Erythroblast (primary cell): Measurements from ENCODE around the gene ATP5PF.
"Not testable (repeated sequence)": the region's sequence is repeated elsewhere in the genome, so short reads cannot be mapped to it uniquely, and the experiment has no call there.

ENCODE experiments used
- DNase-seq, 2 experiments: peaks; one replicate each; lab custom pipeline; 2025; lab: John Stamatoyannopoulos, UW
- GATA1 ChIP-seq: IDR thresholded peaks from 2 replicates; pipeline ENCODE4 v1.6.1; 2011; ENCODE audit warnings: low read depth, mild to moderate bottlenecking, control low read depth, low read length, moderate library complexity
- POLR2A ChIP-seq: IDR thresholded peaks from 2 replicates; pipeline ENCODE4 v1.6.1; 2011; ENCODE audit warnings: mild to moderate bottlenecking, low read length

Gene ATP5PF

DNA sequence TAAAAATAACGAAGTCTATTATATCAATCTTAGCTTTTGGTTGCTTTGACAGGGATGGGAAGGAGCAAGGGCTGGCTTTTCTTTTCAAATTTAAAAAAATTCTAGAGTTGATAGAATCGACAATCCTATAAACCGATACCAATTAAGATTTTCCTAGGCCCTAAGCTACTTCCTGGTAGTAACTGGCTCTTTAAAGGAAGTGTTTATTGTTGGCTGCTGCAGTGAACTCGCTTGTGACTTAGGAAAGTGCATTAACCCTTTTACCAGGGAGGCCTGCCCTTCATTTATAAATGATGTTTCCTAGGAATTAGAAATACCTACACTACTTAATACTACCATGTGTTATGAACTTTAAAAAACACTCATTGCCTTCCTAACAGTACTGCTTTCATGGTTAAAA lies 33.2 kb downstream of the ATP5PF start:
- no peak for DNase-seq
- no peak for TF ChIP-seq GATA1
- no peak for TF ChIP-seq POLR2A

DNA sequence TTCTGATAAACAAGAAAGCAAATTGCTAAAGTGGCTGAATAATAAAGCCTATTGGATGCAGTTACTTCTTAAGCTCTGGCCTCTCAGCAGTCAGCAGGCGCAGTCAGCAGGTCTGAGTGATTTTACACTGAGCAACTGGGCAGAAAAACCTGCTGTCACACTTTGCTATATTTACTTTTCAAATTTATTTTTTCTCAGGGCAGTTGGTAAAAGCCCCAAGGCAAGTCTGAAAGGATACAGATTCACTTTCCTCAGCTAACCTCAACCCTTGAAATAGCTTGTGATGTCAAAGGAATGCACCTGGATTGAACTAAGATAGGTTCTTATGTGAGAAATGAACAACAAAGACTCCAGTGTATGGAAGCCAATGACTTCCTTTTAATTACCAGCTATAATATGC lies 34.0 kb downstream of the ATP5PF start:
- no peak for DNase-seq
- TF ChIP-seq GATA1 (no peak), POLR2A (no peak)

DNA sequence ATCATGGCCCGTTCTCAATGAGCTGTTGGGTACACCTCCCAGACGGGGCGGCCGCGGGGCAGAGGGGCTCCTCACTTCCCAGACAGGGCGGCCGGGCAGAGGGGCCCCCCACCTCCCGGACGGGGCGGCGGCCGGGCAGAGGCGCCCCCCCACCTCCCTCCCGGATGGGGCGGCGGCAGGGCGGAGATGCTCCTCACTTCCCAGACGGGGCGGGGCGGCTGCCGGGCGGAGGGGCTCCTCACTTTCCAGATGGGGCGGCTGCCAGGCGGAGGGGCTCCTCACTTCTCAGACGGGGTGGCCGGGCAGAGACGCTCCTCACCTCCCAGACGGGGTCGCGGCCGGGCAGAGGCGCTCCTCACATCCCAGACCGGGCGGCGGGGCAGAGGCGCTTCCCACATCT lies 39.2 kb downstream of the ATP5PF start:
- DNase-seq, result not testable (repeated sequence)

DNA sequence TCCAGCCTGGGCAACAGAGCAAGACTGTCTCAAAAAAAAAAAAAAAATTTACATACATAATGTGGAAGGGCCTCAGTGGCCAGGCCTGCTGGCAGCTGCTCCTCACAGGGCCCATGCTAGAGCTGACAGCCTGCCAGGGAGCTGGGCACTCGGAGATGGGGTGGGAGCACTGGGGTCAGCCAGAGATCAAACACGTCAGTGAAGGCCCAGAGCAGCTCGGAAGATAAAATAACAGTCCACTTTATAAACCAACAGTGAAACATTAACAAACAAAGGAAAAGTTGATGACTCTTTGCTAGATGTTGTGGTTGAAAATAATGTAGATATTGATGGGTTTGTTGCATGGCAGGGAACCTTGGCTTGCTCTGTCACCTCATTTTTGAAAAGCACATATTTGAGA lies 42.7 kb downstream of the ATP5PF start:
- no peak for TF ChIP-seq POLR2A
- TF ChIP-seq GATA1, result no peak
- DNase-seq, result no peak

DNA sequence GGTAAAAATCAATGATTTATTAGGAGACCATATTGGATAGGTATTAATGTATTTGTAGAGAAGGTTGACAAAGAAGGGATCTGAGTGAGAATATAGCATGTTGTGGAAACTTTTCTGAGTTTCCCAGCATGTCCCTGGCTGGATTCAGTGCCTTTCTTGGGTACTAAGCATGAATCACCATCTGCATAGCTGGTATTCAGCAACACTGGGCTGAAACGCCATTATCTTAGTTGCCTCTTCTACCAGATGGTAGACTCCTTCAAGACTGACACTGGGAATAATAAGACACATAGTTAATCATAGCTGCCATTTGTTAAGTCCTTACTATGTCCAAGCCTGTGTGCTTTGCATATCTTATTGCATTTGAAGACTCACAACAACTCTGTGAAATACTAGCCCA lies 45.5 kb downstream of the ATP5PF start:
- TF ChIP-seq POLR2A (no peak), GATA1 (no peak)
- no peak for DNase-seq

GRCh38 chr21:25688275-25689155 lies 46.2 kb downstream of the ATP5PF start:
- no peak for DNase-seq
- TF ChIP-seq GATA1 (no peak), POLR2A (no peak)

DNA sequence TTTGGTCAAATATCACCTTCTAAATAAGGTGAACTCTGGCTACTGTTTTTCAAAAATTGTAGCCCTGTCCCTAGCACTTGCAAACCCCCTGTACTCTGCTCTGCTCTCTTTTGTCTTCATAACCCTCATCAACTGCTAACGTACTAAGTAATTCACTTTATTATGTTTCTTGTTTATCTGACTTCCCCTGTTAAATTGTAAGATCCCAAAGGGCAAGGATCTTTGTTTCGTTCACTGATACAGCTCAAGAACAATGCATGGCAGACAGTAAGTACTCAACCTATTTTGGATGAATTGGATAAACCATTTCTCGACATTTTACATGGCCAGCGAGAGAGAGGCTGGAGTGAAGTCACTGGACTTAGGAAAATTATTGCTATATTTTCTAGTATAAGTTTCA lies 46.9 kb downstream of the ATP5PF start:
- TF ChIP-seq GATA1 (no peak), POLR2A (no peak)
- no peak for DNase-seq

- TF ChIP-seq GATA1, result no peak
- DNase-seq, result no peak
Measured at GRCh38 chr21:25682382-25682781, 52.3 kb downstream of the ATP5PF start.

DNA sequence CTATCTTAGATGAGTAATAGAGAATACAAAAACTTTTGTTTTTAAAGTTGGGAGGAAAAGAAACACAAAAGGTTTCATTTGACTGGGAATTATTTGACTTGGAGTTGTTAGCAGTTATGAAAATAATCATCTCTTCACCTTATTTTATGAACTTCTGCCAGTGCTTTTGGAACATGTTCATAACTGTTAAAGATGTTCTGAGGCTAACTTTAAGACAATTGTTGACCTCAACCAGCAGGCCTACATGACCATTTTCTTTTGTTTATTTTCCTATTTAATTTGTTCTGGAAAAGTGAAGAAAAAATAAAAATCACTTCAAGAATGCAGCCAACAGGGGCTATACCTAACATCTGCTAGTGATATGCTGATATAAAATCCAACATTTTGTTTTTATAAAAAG lies 58.3 kb downstream of the ATP5PF start:
- TF ChIP-seq POLR2A, result no peak
- no peak for TF ChIP-seq GATA1
- no peak for DNase-seq
